Thyroid gland (tissue), 4 donors: Measurements from ENCODE around the gene KANSL1.

Experiments used
- CTCF ChIP-seq, 6 experiments: fragments of 200-600 bp in 3 of 6; fragments of 450-650 bp in 3 of 6; sonication (generic) in 3 of 6; IDR thresholded peaks; one replicate each; pipeline ENCODE4 v1.5.1; 2016 to 2019; ENCODE audit warnings: antibody characterized with exemption in 6 of 6, mild to moderate bottlenecking in 2 of 6, inconsistent platforms in 1 of 6, moderate library complexity in 1 of 6
- POLR2A ChIP-seq, 2 donors: fragments of 450-650 bp; IDR thresholded peaks; one replicate each; pipeline ENCODE4 v1.6.1; 2017; ENCODE audit warnings: antibody characterized with exemption in 2 of 2, mild to moderate bottlenecking in 2 of 2, moderate library complexity in 1 of 2

GRCh38 chr17:46029627-46030026, 163.6 kb downstream of the KANSL1 start:
- TF ChIP-seq POLR2A (IDR thresholded peaks at IDR 0.05): no peak
- TF ChIP-seq CTCF (IDR thresholded peaks at IDR 0.05): no peak
